PC-3 (cell line): ENCODE measurements around the gene SPIRE2. TPM values are rescaled to one million over a fixed set of nuclear protein-coding genes. Genes with fewer than 3 reads are reported as not detected.

ENCODE experiments used
- ATAC-seq: fragments of 200-7000 bp; cut with Tn5 transposase; 2 replicates; pipeline ENCODE4 v1.9.1; 2020; ENCODE audit warnings: mild to moderate bottlenecking, moderate library complexity
- BruUV-seq: library from RNA; stranded (reverse); fragments of 400-500 nt; replicated peaks from 2 replicates; lab custom pipeline; 2021; lab: Mats Ljungman, UMichigan
- CTCF ChIA-PET: fragments of 300-600 bp; sonication (Branson Sonifier 250); formaldehyde crosslinking; loops from one replicate; lab custom pipeline; 2022; ENCODE audit warnings: antibody characterized with exemption; lab: Charles Lee
- POLR2A ChIA-PET: fragments of 300-600 bp; sonication (Branson Sonifier 250); formaldehyde crosslinking; loops from one replicate; lab custom pipeline; 2022; ENCODE audit warnings: antibody characterized with exemption; ENCODE audit not compliant: unreplicated experiment; lab: Charles Lee
- DNase-seq: peaks from one replicate; pipeline ENCODE4 v3.0.0-alpha.2; 2015
- H2AFZ ChIP-seq: fragments of 300-600 bp; sonication (generic); 2 replicates; pipeline ENCODE4 v1.6.0; 2016; ENCODE audit warnings: antibody characterized with exemption, low read length
- H3F3A ChIP-seq: fragments of 300-600 bp; sonication (generic); one replicate; pipeline ENCODE4 v1.6.0; 2017; ENCODE audit warnings: antibody characterized with exemption, low read length, control low read depth, mild to moderate bottlenecking; ENCODE audit not compliant: unreplicated experiment
- H3K27ac ChIP-seq: fragments of 300-600 bp; sonication (generic); 2 replicates; pipeline ENCODE4 v1.5.1; 2016; ENCODE audit warnings: mild to moderate bottlenecking, low read length
- H3K27me3 ChIP-seq: fragments of 300-600 bp; sonication (generic); 2 replicates; pipeline ENCODE4 v1.6.1; 2016; ENCODE audit warnings: low read length, mixed read lengths
- H3K36me3 ChIP-seq: fragments of 300-600 bp; sonication (generic); 2 replicates; pipeline ENCODE4 v1.6.1; 2016; ENCODE audit warnings: low read depth, mixed run types, low read length, mixed read lengths
- H3K4me1 ChIP-seq: fragments of 300-600 bp; sonication (generic); 2 replicates; pipeline ENCODE4 v1.5.1; 2016; ENCODE audit warnings: low read length; ENCODE audit not compliant: insufficient read depth
- H3K4me2 ChIP-seq: fragments of 300-600 bp; sonication (generic); 2 replicates; pipeline ENCODE4 v1.6.0; 2016; ENCODE audit warnings: low read length
- H3K4me3 ChIP-seq: fragments of 300-600 bp; sonication (generic); 2 replicates; pipeline ENCODE4 v1.5.1; 2016; ENCODE audit warnings: mild to moderate bottlenecking, low read length, mixed read lengths
- H3K79me2 ChIP-seq: fragments of 300-600 bp; sonication (generic); 2 replicates; pipeline ENCODE4 v1.6.1; 2017; ENCODE audit warnings: low read length, mixed read lengths
- H3K9ac ChIP-seq: fragments of 300-600 bp; sonication (generic); 2 replicates; pipeline ENCODE4 v1.6.0; 2016; ENCODE audit warnings: mild to moderate bottlenecking, low read length
- H3K9me2 ChIP-seq: fragments of 300-600 bp; sonication (generic); replicated peaks from 2 replicates; pipeline ENCODE4 v1.6.1; 2016; ENCODE audit warnings: mixed run types, low read length, mixed read lengths
- H3K9me3 ChIP-seq: fragments of 300-600 bp; sonication (generic); 2 replicates; pipeline ENCODE4 v1.6.1; 2016; ENCODE audit warnings: low read length, mixed read lengths
- H4K20me1 ChIP-seq: fragments of 300-600 bp; sonication (generic); 2 replicates; pipeline ENCODE4 v1.6.1; 2016; ENCODE audit warnings: low read length, mixed read lengths
- CTCF ChIP-seq: fragments of 300-600 bp; sonication (generic); conservative IDR thresholded peaks from 2 replicates; pipeline ENCODE4 v1.5.1; 2017; ENCODE audit warnings: antibody characterized with exemption, low read depth, mild to moderate bottlenecking, low read length
- EZH2 ChIP-seq: fragments of 300-600 bp; sonication (generic); IDR thresholded peaks from one replicate; pipeline ENCODE4 v1.6.1; 2017; ENCODE audit warnings: antibody characterized with exemption, mild to moderate bottlenecking, low read length; ENCODE audit not compliant: unreplicated experiment
- EZH2phosphoT487 ChIP-seq: fragments of 300-600 bp; sonication (generic); IDR thresholded peaks from 2 replicates; pipeline ENCODE4 v1.6.1; 2018; ENCODE audit warnings: mild to moderate bottlenecking, antibody characterized with exemption, low read length, borderline replicate concordance
- intact Hi-C: fragments of 100-400 bp; cut with micrococcal nuclease; formaldehyde crosslinking; loops from 2 replicates; pipeline ENCODE4 v1.9.0; 2023
- total RNA-seq: library from RNA; depleted of rRNA; stranded (reverse); fragments of >200 nt; gene quantifications from 2 replicates; pipeline ENCODE4 v1.2.3, GENCODE V29; 2014

Gene SPIRE2
- total RNA-seq, 1 experiment from 2014 or later, result 13.2 TPM

DNA sequence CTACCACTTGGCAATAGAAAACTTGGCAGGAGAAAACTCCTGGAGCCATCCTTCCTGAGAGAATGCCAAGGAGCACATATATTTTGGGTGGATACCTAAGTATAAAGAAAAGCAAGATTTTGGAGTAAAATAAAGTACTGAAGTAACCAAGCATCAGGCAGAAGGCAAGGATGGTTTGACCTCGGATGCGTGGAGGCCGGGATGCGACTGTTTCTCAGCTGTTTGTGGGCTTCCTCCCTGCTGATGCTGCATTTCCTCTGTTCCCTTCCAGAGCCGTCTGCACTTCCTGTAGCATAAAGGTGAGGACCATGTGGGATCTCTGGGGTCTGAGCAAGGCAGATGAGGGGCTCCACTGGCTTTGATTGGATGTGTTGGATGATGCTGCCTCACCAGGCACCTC, 39.6 kb downstream of the SPIRE2 start:
- BruUV-seq, result no TSS peak
- POLR2A ChIA-PET, result no interaction called here
- Histone ChIP-seq H3K36me3 (peaks cover 4% of the 10 kb centered on the region; the same call in 1 of the 2 replicates), H2AFZ (no peak overlapping the region), H3K4me3 (no peak overlapping the region), H3K9me2 (no peaks in the 10 kb centered on the region), H3K27ac (no peak overlapping the region), H3K4me1 (peaks cover 22% of the 10 kb centered on the region), H3K4me2 (no peak overlapping the region), H3K9ac (no peak overlapping the region), H3K9me3 (no peaks in the 10 kb centered on the region), H3K79me2 (peaks cover 2% of the 10 kb centered on the region; the same call in 1 of the 2 replicates), H3K27me3 (no peaks in the 10 kb centered on the region), H4K20me1 (no peaks in the 10 kb centered on the region), H3F3A (no peaks in the 10 kb centered on the region)
- DNase-seq, result no peak
- CTCF ChIA-PET, result no interaction called here
- TF ChIP-seq EZH2phosphoT487, result no peak
- TF ChIP-seq CTCF, result no peak
- TF ChIP-seq EZH2, result no peak
- ATAC-seq, result no peak
- intact Hi-C loops, result no loop called here

GRCh38 chr16:89869911-89870310, 41.6 kb downstream of the SPIRE2 start:
- Histone ChIP-seq H3K36me3 (peaks cover 8% of the 10 kb centered on the region), H2AFZ (no peak overlapping the region), H3K4me2 (no peak overlapping the region), H3K27ac (no peak overlapping the region), H3K9me2 (no peaks in the 10 kb centered on the region), H3K9ac (no peak overlapping the region), H3K27me3 (no peaks in the 10 kb centered on the region), H3K4me3 (no peak overlapping the region), H3K79me2 (peaks cover 12% of the 10 kb centered on the region), H3K9me3 (no peaks in the 10 kb centered on the region), H3K4me1 (peaks cover 16% of the 10 kb centered on the region), H4K20me1 (peaks cover 7% of the 10 kb centered on the region), H3F3A (no peaks in the 10 kb centered on the region)
- ChIA-PET POLR2A (no interaction called here), CTCF (no interaction called here)
- BruUV-seq, result no TSS peak
- ATAC-seq (no peak), DNase-seq (no peak)
- intact Hi-C loops, result loop anchor here (5.0 kb wide), 1 partner anchor 168 kb away; the partner anchor contains the start of gene SPATA2L
- TF ChIP-seq CTCF, result no peak
- TF ChIP-seq EZH2, result no peak
- TF ChIP-seq EZH2phosphoT487, result no peak

DNA sequence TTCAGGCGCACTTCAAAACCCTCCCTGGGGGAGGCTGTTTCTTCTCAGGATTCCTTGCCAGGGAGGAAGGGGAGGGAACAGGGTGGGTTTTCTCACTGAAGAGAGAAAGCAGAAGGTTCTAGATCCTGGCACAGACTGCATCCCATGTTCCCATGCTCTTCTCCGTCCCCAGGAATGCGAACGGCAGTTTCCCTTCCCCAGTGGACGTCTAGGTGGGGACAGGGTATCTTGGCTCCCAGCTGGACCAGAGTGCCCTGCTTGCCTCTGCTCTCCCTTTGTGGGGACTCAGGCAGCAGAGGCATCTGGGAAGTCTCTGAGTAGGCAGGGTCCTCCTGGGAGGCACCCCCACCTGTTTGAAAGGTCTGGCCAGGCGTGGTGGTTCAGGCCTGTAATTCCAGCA, 42.2 kb downstream of the SPIRE2 start:
- H4K20me1 ChIP-seq, result peaks cover 11% of the 10 kb centered on the region
- no peak overlapping the region for H3K4me2 ChIP-seq
- ChIA-PET CTCF (no interaction called here), POLR2A (no interaction called here)
- no peaks in the 10 kb centered on the region for H3K27me3 ChIP-seq
- no peak overlapping the region for H3K27ac ChIP-seq
- no peak overlapping the region for H3K9ac ChIP-seq
- no peaks in the 10 kb centered on the region for H3K9me3 ChIP-seq
- peaks cover 18% of the 10 kb centered on the region for H3K79me2 ChIP-seq
- no peak overlapping the region for H2AFZ ChIP-seq
- H3K4me1 ChIP-seq, result peaks cover 17% of the 10 kb centered on the region
- BruUV-seq, result no TSS peak
- ATAC-seq (no peak), DNase-seq (no peak)
- no peaks in the 10 kb centered on the region for H3K9me2 ChIP-seq
- no peak overlapping the region for H3K4me3 ChIP-seq
- H3F3A ChIP-seq, result no peaks in the 10 kb centered on the region
- H3K36me3 ChIP-seq, result peaks cover 12% of the 10 kb centered on the region
- intact Hi-C loops, result loop anchor here (5.0 kb wide), 1 partner anchor 168 kb away; the partner anchor contains the start of gene SPATA2L
- no peak for TF ChIP-seq EZH2
- no peak for TF ChIP-seq EZH2phosphoT487
- TF ChIP-seq CTCF, result no peak
